Endothelial cell of umbilical vein (primary cell): ENCODE measurements around the gene NAP1L4. TPM values are rescaled to one million over a fixed set of nuclear protein-coding genes. Genes with fewer than 3 reads are reported as not detected.

ENCODE experiments used
- BruUV-seq: library from RNA; stranded (reverse); fragments of 400-500 nt; replicated peaks from 2 replicates; lab custom pipeline; 2021; lab: Mats Ljungman, UMichigan
- CTCF ChIA-PET: fragments of 300-600, 350-600 bp; sonication (Branson Sonifier 250); formaldehyde crosslinking; loops from one replicate; lab custom pipeline; 2021; ENCODE audit warnings: antibody characterized with exemption, inconsistent platforms; lab: Charles Lee
- POLR2A ChIA-PET: fragments of 300-600, 350-600 bp; sonication (Branson Sonifier 250); formaldehyde crosslinking; loops from one replicate; lab custom pipeline; 2021; ENCODE audit warnings: antibody characterized with exemption, inconsistent platforms; lab: Charles Lee
- DNase-seq: peaks from one replicate; pipeline ENCODE4 v3.0.0-alpha.2; 2011; ENCODE audit warnings: low read depth, low spot score
- FAIRE-seq: peaks from 2 replicates; lab custom pipeline; 2011; peaks lifted over from hg19 to GRCh38; lab: Jason Lieb, UNC
- H2AFZ ChIP-seq: 2 replicates; pipeline ENCODE4 v1.6.0; 2012; ENCODE audit warnings: low read depth, low read length, control low read depth, inconsistent platforms
- H3K27ac ChIP-seq: 2 replicates; pipeline ENCODE4 v1.5.1; 2011; ENCODE audit warnings: low read depth, mild to moderate bottlenecking, control low read depth, low read length, moderate library complexity; ENCODE audit not compliant: insufficient read depth
- H3K27me3 ChIP-seq, 2 experiments: 2 replicates each; pipeline versions ENCODE4 v1.6.0 to v1.6.1; 2011; ENCODE audit warnings: low read length in 2 of 2, mixed read lengths in 1 of 2; ENCODE audit not compliant: control insufficient read depth in 2 of 2, insufficient read depth in 2 of 2
- H3K36me3 ChIP-seq, 2 experiments: 2 replicates in 1 of 2; 3 replicates in 1 of 2; pipeline ENCODE4 v1.5.1; 2011; ENCODE audit warnings: low read length in 2 of 2, mild to moderate bottlenecking in 1 of 2, moderate library complexity in 1 of 2; ENCODE audit not compliant: control insufficient read depth in 2 of 2, insufficient read depth in 2 of 2; ENCODE audit errors: extremely low read depth in 1 of 2
- H3K4me1 ChIP-seq: 3 replicates; pipeline ENCODE4 v1.5.1; 2011; ENCODE audit warnings: mild to moderate bottlenecking, low read length; ENCODE audit not compliant: control insufficient read depth, insufficient read depth; ENCODE audit errors: extremely low read depth
- H3K4me2 ChIP-seq: 2 replicates; pipeline ENCODE4 v1.6.1; 2011; ENCODE audit warnings: low read length, control low read depth, mixed read lengths; ENCODE audit not compliant: insufficient read depth
- H3K4me3 ChIP-seq, 3 experiments: fragments of 200-600 bp in 1 of 3; sonication (generic), shearing (Covaris generic) in 1 of 3; replicated peaks in 1 of 3; 2 replicates each; pipeline ENCODE4 v1.5.1; 2011 to 2016; ENCODE audit warnings: control low read depth in 3 of 3, low read length in 3 of 3, mild to moderate bottlenecking in 2 of 3, inconsistent platforms in 1 of 3, low read depth in 1 of 3, moderate library complexity in 1 of 3; ENCODE audit not compliant: insufficient read depth in 1 of 3
- H3K79me2 ChIP-seq: 2 replicates; pipeline ENCODE4 v1.6.0; 2012; ENCODE audit warnings: low read length, inconsistent platforms; ENCODE audit not compliant: control insufficient read depth, insufficient read depth
- H3K9ac ChIP-seq: replicated peaks from 2 replicates; pipeline ENCODE3; 2011; ENCODE audit warnings: low read length, control low read depth; ENCODE audit not compliant: insufficient read depth; ENCODE audit errors: extremely low read depth
- H3K9me1 ChIP-seq: replicated peaks from 3 replicates; pipeline ENCODE4 v1.6.0; 2011; ENCODE audit warnings: mild to moderate bottlenecking, low read length; ENCODE audit not compliant: control insufficient read depth, insufficient read depth; ENCODE audit errors: extremely low read depth
- H3K9me3 ChIP-seq: replicated peaks from 2 replicates; pipeline ENCODE4 v1.5.1; 2012; ENCODE audit warnings: low read length, inconsistent platforms; ENCODE audit not compliant: control insufficient read depth, insufficient read depth
- H4K20me1 ChIP-seq: replicated peaks from 2 replicates; pipeline ENCODE3; 2011; ENCODE audit warnings: mild to moderate bottlenecking, low read length; ENCODE audit not compliant: control insufficient read depth, insufficient read depth; ENCODE audit errors: extremely low read depth
- CTCF ChIP-seq, 2 donors: IDR thresholded peaks; 1 replicate in 1 of 2; 2 replicates in 1 of 2; pipeline ENCODE4 v1.5.1; 2011; ENCODE audit warnings: low read length in 2 of 2, mild to moderate bottlenecking in 2 of 2, moderate library complexity in 2 of 2, control low read depth in 1 of 2, inconsistent platforms in 1 of 2, low read depth in 1 of 2; ENCODE audit not compliant: insufficient read depth in 1 of 2; ENCODE audit errors: extremely low read depth in 1 of 2
- EZH2 ChIP-seq: IDR thresholded peaks from 2 replicates; pipeline ENCODE4 v1.6.1; 2012; ENCODE audit warnings: borderline replicate concordance, low read depth, mild to moderate bottlenecking, moderate library complexity, low read length, inconsistent platforms; ENCODE audit not compliant: severe bottlenecking
- GATA2 ChIP-seq: IDR thresholded peaks from 2 replicates; pipeline ENCODE4 v1.7.0; 2011; ENCODE audit warnings: low read depth, mild to moderate bottlenecking, moderate library complexity, mixed read lengths, low read length; ENCODE audit not compliant: insufficient read length, insufficient read depth
- JUN ChIP-seq: IDR thresholded peaks from 2 replicates; pipeline ENCODE4 v1.6.1; 2011; ENCODE audit warnings: borderline replicate concordance, low read depth; ENCODE audit not compliant: insufficient read length, insufficient read depth
- MAX ChIP-seq: IDR thresholded peaks from 2 replicates; pipeline ENCODE4 v1.6.1; 2011; ENCODE audit not compliant: insufficient read depth, insufficient read length
- dilution Hi-C: fragments of 300-500 bp; cut with MboI; formaldehyde crosslinking; loops from one replicate; pipeline ENCODE4 v1.15.0; 2019; ENCODE audit warnings: low sequenced_read_pairs; ENCODE audit not compliant: extremely low pct_ligation_motif_present
- intact Hi-C: fragments of 100-400 bp; cut with micrococcal nuclease; formaldehyde crosslinking; loops from one replicate; pipeline ENCODE4 v1.10.0; 2022
- polyA plus RNA-seq, 4 experiments: library from polyadenylated mRNA; depleted of rRNA in 3 of 4; stranded (reverse) in 3 of 4; unstranded in 1 of 4; fragments of >200 nt; gene quantifications; 2 replicates each; pipeline versions ENCODE4 v1.2.1 to v1.2.3, GENCODE V29; 2011 to 2012; ENCODE audit warnings: missing spikeins in 1 of 4
- total RNA-seq: library from RNA; stranded (reverse); gene quantifications from 2 replicates; pipeline ENCODE4 v1.2.3, GENCODE V29; 2021

Gene NAP1L4
- total and polyA plus RNA-seq, 2 donors (not counting 3 experiments of a cell fraction or from before 2014, with no cell fraction given): 100.0 to 177 TPM

GRCh38 chr11:2932850-2933251 is 59.3 kb downstream of the NAP1L4 start:
- POLR2A ChIA-PET: interaction anchor here (1.0 to 1.7 kb wide), 2 partner anchors 9 to 12 kb away, joined by 3 to 4 read pairs; no protein-coding TSS in a partner anchor
- Histone ChIP-seq H3K9me3 (peaks cover 2% of the 10 kb centered on the region), H3K9me1 (no peaks in the 10 kb centered on the region), H3K27me3 (no peaks in the 10 kb centered on the region), H3K4me1 (peaks cover 23% of the 10 kb centered on the region), H3K4me2 (no peak overlapping the region), H2AFZ (no peak overlapping the region), H4K20me1 (no peaks in the 10 kb centered on the region), H3K4me3 (no peak overlapping the region), H3K27ac (peak overlapping the region; percentile 50), H3K36me3 (no peaks in the 10 kb centered on the region), H3K79me2 (peaks cover 11% of the 10 kb centered on the region), H3K9ac (no peak overlapping the region)
- BruUV-seq: no TSS peak
- intact Hi-C loops: loop anchor here (1.0 to 10.0 kb wide), 5 partner anchors 12 to 712 kb away; partner anchors contain the start of genes ART1, ART5, MRGPRG and OSBPL5
- DNase-seq (peak; percentile 27), FAIRE-seq (no peak)
- dilution Hi-C loops: no loop called here
- CTCF ChIA-PET: interaction anchor here (0.7 to 2.0 kb wide), 4 partner anchors 13 to 476 kb away, joined by 3 to 7 read pairs (median 4); no protein-coding TSS in a partner anchor
- TF ChIP-seq GATA2 (no peak), JUN (no peak), MAX (no peak), CTCF (IDR thresholded peaks at IDR 0.05; ENCODE audit: extremely low read depth in 1 of 2, insufficient read depth in 1 of 2, low read depth in 1 of 2, low read length in 2 of 2) (no peak), EZH2 (no peak)
